GM18498 (cell line): ENCODE results near the gene SEMA6C.
A peak's percentile ranks its signal among the peaks of the same experiment; 100 is the strongest.
"Not testable (repeated sequence)": the region's sequence is repeated elsewhere in the genome, so short reads cannot be mapped to it uniquely, and the experiment has no call there.

ENCODE experiments used
- ATAC-seq: cut with Tn5 transposase; IDR thresholded peaks from one replicate; pipeline ENCODE4 v1.9.1; 2021; ENCODE audit warnings: mild to moderate bottlenecking, moderate library complexity; ENCODE audit not compliant: unreplicated experiment

SEMA6C gene

GRCh38 chr1:151132335-151133017 is 14.0 kb downstream of the SEMA6C start:
- no peak for ATAC-seq

- no peak for ATAC-seq
Observed at GRCh38 chr1:151131701-151132334, 14.6 kb downstream of the SEMA6C start.

GRCh38 chr1:151130987-151131586 is 15.3 kb downstream of the SEMA6C start:
- ATAC-seq, result peak; percentile 86

GRCh38 chr1:151128800-151129199 is 17.6 kb downstream of the SEMA6C start:
- ATAC-seq, result no peak

- no peak for ATAC-seq
Observed at GRCh38 chr1:151124763-151125403, 21.5 kb downstream of the SEMA6C start.

GRCh38 chr1:151113877-151114276 is 32.6 kb downstream of the SEMA6C start:
- ATAC-seq, result no peak

- no peak for ATAC-seq
Observed at GRCh38 chr1:151108331-151108730, 38.1 kb downstream of the SEMA6C start.

GRCh38 chr1:151106894-151107293 is 39.5 kb downstream of the SEMA6C start:
- ATAC-seq, result no peak

GRCh38 chr1:151104630-151105029 is 41.8 kb downstream of the SEMA6C start:
- ATAC-seq, result no peak

GRCh38 chr1:151098126-151098525 is 48.3 kb downstream of the SEMA6C start:
- ATAC-seq, result no peak

GRCh38 chr1:151097426-151097825 is 49.0 kb downstream of the SEMA6C start:
- not testable (repeated sequence) for ATAC-seq

- no peak for ATAC-seq
Observed at GRCh38 chr1:151085953-151086559, 60.4 kb downstream of the SEMA6C start.
